Measurements from ENCODE around the gene CFAP210. TPM values are rescaled to one million over a fixed set of nuclear protein-coding genes. Genes with fewer than 3 reads are reported as not detected.

The CFAP210 gene
- polyA plus RNA-seq (2013, experiment 1 of 2), result 1.6 TPM
- polyA plus RNA-seq (2013, experiment 2 of 2), result 1.5 TPM

- Histone ChIP-seq H4K8ac (ENCODE audit: low read depth, low read length) (peak within 1 kb of the TSS; percentile 29), H3K9ac (ENCODE audit: low read length) (peak within 1 kb of the TSS; percentile 82), H4K5ac (ENCODE audit: low read length) (no peak within 1 kb of the TSS), H2BK15ac (replicated peaks; ENCODE audit: low read depth) (no peak within 1 kb of the TSS), H3K23ac (ENCODE audit: low read length) (no peak within 1 kb of the TSS), H2BK5ac (ENCODE audit: low read length) (no peak within 1 kb of the TSS), H2AK5ac (ENCODE audit: low read length) (no peak within 1 kb of the TSS), H3K79me2 (ENCODE audit: control insufficient read depth, insufficient read depth, low read length) (no peaks in the 10 kb centered on the region), H3K36me3 (ENCODE audit: control insufficient read depth, insufficient read depth, low read length) (peaks cover 2% of the 10 kb centered on the region), H3K4me2 (ENCODE audit: low read length) (peak within 1 kb of the TSS; percentile 99), H3K4ac (ENCODE audit: low read depth, low read length) (no peak within 1 kb of the TSS), H3K27ac (ENCODE audit: low read depth, low read length) (peak within 1 kb of the TSS; percentile 43), H3K4me1 (ENCODE audit: control insufficient read depth, low read depth, low read length) (no peaks in the 10 kb centered on the region), H3K27me3 (ENCODE audit: insufficient read depth, low read length, poor library complexity) (no peaks in the 10 kb centered on the region), H2BK120ac (ENCODE audit: low read depth, low read length) (no peak within 1 kb of the TSS), H3K79me1 (ENCODE audit: low read length) (no peaks in the 10 kb centered on the region), H3K18ac (ENCODE audit: low read length) (peak within 1 kb of the TSS; percentile 73), H3K56ac (ENCODE audit: low read length) (peak within 1 kb of the TSS; percentile 93), H3K4me3 (ENCODE audit: low read length) (peak within 1 kb of the TSS; percentile 81)
- WGBS (ENCODE audit: extremely low coverage, insufficient coverage, low lambda C conversion rate), result no CpG with 5 or more reads among the region's 63 CpGs
- DNase-seq, result peak; percentile 98
Observed at GRCh38 chr2:169694113-169694893, at the start of gene CFAP210, which contains the start of gene PHOSPHO2. CFAP210 (minus strand) TSS chr2:169694405; CDS start chr2:169694327, 78 bp downstream. PHOSPHO2 (plus strand) TSS chr2:169694469; CDS start chr2:169700972, 6,503 bp downstream.

- no peak overlapping the region for H2BK15ac ChIP-seq (replicated peaks; ENCODE audit: low read depth)
- H3K4me1 ChIP-seq (ENCODE audit: control insufficient read depth, low read depth, low read length), result no peaks in the 10 kb centered on the region
- no peak overlapping the region for H3K23ac ChIP-seq (ENCODE audit: low read length)
- no peak overlapping the region for H4K5ac ChIP-seq (ENCODE audit: low read length)
- no peak overlapping the region for H3K56ac ChIP-seq (ENCODE audit: low read length)
- H3K18ac ChIP-seq (ENCODE audit: low read length), result no peak overlapping the region
- H2BK5ac ChIP-seq (ENCODE audit: low read length), result no peak overlapping the region
- peaks cover 1% of the 10 kb centered on the region for H3K36me3 ChIP-seq (ENCODE audit: control insufficient read depth, insufficient read depth, low read length)
- H3K9ac ChIP-seq (ENCODE audit: low read length), result no peak overlapping the region
- WGBS (ENCODE audit: extremely low coverage, insufficient coverage, low lambda C conversion rate), result no CpG with 5 or more reads among the region's 4 CpGs
- no peaks in the 10 kb centered on the region for H3K79me2 ChIP-seq (ENCODE audit: control insufficient read depth, insufficient read depth, low read length)
- no peak overlapping the region for H4K8ac ChIP-seq (ENCODE audit: low read depth, low read length)
- no peak overlapping the region for H2AK5ac ChIP-seq (ENCODE audit: low read length)
- no peak overlapping the region for H3K4me2 ChIP-seq (ENCODE audit: low read length)
- H3K4me3 ChIP-seq (ENCODE audit: low read length), result no peak overlapping the region
- H3K4ac ChIP-seq (ENCODE audit: low read depth, low read length), result no peak overlapping the region
- H3K27me3 ChIP-seq (ENCODE audit: insufficient read depth, low read length, poor library complexity), result no peaks in the 10 kb centered on the region
- no peak for DNase-seq
- H3K27ac ChIP-seq (ENCODE audit: low read depth, low read length), result no peak overlapping the region
- peaks cover 1% of the 10 kb centered on the region for H3K79me1 ChIP-seq (ENCODE audit: low read length)
- no peak overlapping the region for H2BK120ac ChIP-seq (ENCODE audit: low read depth, low read length)
Observed at GRCh38 chr2:169743549-169743948, 49.3 kb upstream of the CFAP210 start.

- H4K8ac ChIP-seq (ENCODE audit: low read depth, low read length), result no peak overlapping the region
- no peak overlapping the region for H3K4ac ChIP-seq (ENCODE audit: low read depth, low read length)
- H2BK5ac ChIP-seq (ENCODE audit: low read length), result no peak overlapping the region
- H2AK5ac ChIP-seq (ENCODE audit: low read length), result no peak overlapping the region
- no peaks in the 10 kb centered on the region for H3K4me1 ChIP-seq (ENCODE audit: control insufficient read depth, low read depth, low read length)
- H3K4me2 ChIP-seq (ENCODE audit: low read length), result no peak overlapping the region
- no peak overlapping the region for H3K27ac ChIP-seq (ENCODE audit: low read depth, low read length)
- no peak overlapping the region for H2BK120ac ChIP-seq (ENCODE audit: low read depth, low read length)
- H3K56ac ChIP-seq (ENCODE audit: low read length), result no peak overlapping the region
- H2BK15ac ChIP-seq (replicated peaks; ENCODE audit: low read depth), result no peak overlapping the region
- H3K23ac ChIP-seq (ENCODE audit: low read length), result no peak overlapping the region
- no peak overlapping the region for H3K18ac ChIP-seq (ENCODE audit: low read length)
- no CpG with 5 or more reads among the region's 1 CpG for WGBS (ENCODE audit: extremely low coverage, insufficient coverage, low lambda C conversion rate)
- no peak for DNase-seq
- H3K79me2 ChIP-seq (ENCODE audit: control insufficient read depth, insufficient read depth, low read length), result peaks cover 12% of the 10 kb centered on the region
- H3K4me3 ChIP-seq (ENCODE audit: low read length), result no peak overlapping the region
- peaks cover 3% of the 10 kb centered on the region for H3K36me3 ChIP-seq (ENCODE audit: control insufficient read depth, insufficient read depth, low read length)
- no peaks in the 10 kb centered on the region for H3K27me3 ChIP-seq (ENCODE audit: insufficient read depth, low read length, poor library complexity)
- no peak overlapping the region for H3K9ac ChIP-seq (ENCODE audit: low read length)
- peaks cover 11% of the 10 kb centered on the region for H3K79me1 ChIP-seq (ENCODE audit: low read length)
- no peak overlapping the region for H4K5ac ChIP-seq (ENCODE audit: low read length)
Observed at GRCh38 chr2:169739351-169739750, 45.1 kb upstream of the CFAP210 start.

DNA sequence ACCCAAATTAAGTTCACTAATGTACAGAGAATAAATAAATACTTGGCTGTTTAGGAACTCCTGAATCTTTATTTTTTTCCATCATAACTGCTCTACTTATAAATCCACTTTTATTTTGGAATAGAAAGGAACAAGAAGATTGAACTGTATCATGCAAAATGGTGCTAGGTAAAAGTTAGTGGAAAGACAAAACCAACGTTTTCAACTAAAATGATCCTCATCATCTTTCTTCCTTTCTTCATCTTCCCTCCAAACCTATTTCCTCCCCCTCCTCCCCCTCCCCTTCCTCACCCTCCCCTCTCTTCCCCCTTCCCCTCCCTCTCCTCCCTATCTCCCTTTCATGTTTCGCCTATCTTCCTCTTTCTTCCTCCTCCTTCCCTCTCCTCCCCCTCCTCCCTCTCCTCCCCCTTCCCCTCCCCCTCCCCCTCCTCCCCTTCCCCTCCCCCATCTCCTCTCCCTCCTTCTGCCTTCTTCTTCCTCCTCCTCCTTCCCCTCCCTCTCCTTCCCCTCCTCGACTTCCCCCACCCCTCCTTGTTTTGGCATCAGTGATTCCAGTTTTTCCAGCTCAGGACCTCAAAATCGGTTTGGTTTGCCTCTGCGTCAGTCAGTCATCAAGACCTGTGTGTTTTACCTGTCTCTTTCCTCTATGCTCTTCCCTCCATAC, 44.5 kb upstream of the CFAP210 start:
- H3K56ac ChIP-seq (ENCODE audit: low read length), result no peak overlapping the region
- peaks cover 11% of the 10 kb centered on the region for H3K79me1 ChIP-seq (ENCODE audit: low read length)
- no peak for DNase-seq
- H3K23ac ChIP-seq (ENCODE audit: low read length), result no peak overlapping the region
- H3K9ac ChIP-seq (ENCODE audit: low read length), result no peak overlapping the region
- no peak overlapping the region for H3K18ac ChIP-seq (ENCODE audit: low read length)
- H4K8ac ChIP-seq (ENCODE audit: low read depth, low read length), result no peak overlapping the region
- no CpG with 5 or more reads among the region's 5 CpGs for WGBS (ENCODE audit: extremely low coverage, insufficient coverage, low lambda C conversion rate)
- H2BK120ac ChIP-seq (ENCODE audit: low read depth, low read length), result no peak overlapping the region
- no peaks in the 10 kb centered on the region for H3K4me1 ChIP-seq (ENCODE audit: control insufficient read depth, low read depth, low read length)
- H2BK5ac ChIP-seq (ENCODE audit: low read length), result no peak overlapping the region
- no peaks in the 10 kb centered on the region for H3K27me3 ChIP-seq (ENCODE audit: insufficient read depth, low read length, poor library complexity)
- H3K27ac ChIP-seq (ENCODE audit: low read depth, low read length), result no peak overlapping the region
- peaks cover 1% of the 10 kb centered on the region for H3K36me3 ChIP-seq (ENCODE audit: control insufficient read depth, insufficient read depth, low read length)
- H3K4me3 ChIP-seq (ENCODE audit: low read length), result no peak overlapping the region
- no peak overlapping the region for H2AK5ac ChIP-seq (ENCODE audit: low read length)
- no peak overlapping the region for H3K4me2 ChIP-seq (ENCODE audit: low read length)
- H3K79me2 ChIP-seq (ENCODE audit: control insufficient read depth, insufficient read depth, low read length), result peaks cover 12% of the 10 kb centered on the region
- no peak overlapping the region for H3K4ac ChIP-seq (ENCODE audit: low read depth, low read length)
- H2BK15ac ChIP-seq (replicated peaks; ENCODE audit: low read depth), result no peak overlapping the region
- H4K5ac ChIP-seq (ENCODE audit: low read length), result no peak overlapping the region

GRCh38 chr2:169736902-169737301, 42.7 kb upstream of the CFAP210 start:
- Histone ChIP-seq H3K9ac (ENCODE audit: low read length) (peak overlapping the region; percentile 21), H3K79me1 (ENCODE audit: low read length) (peaks cover 9% of the 10 kb centered on the region), H4K5ac (ENCODE audit: low read length) (no peak overlapping the region), H2AK5ac (ENCODE audit: low read length) (no peak overlapping the region), H3K4me1 (ENCODE audit: control insufficient read depth, low read depth, low read length) (no peaks in the 10 kb centered on the region), H3K27ac (ENCODE audit: low read depth, low read length) (no peak overlapping the region), H3K36me3 (ENCODE audit: control insufficient read depth, insufficient read depth, low read length) (peaks cover 1% of the 10 kb centered on the region), H2BK5ac (ENCODE audit: low read length) (no peak overlapping the region), H4K8ac (ENCODE audit: low read depth, low read length) (no peak overlapping the region), H3K27me3 (ENCODE audit: insufficient read depth, low read length, poor library complexity) (no peaks in the 10 kb centered on the region), H3K79me2 (ENCODE audit: control insufficient read depth, insufficient read depth, low read length) (peaks cover 12% of the 10 kb centered on the region), H3K23ac (ENCODE audit: low read length) (no peak overlapping the region), H2BK120ac (ENCODE audit: low read depth, low read length) (no peak overlapping the region), H3K4me3 (ENCODE audit: low read length) (no peak overlapping the region), H3K4me2 (ENCODE audit: low read length) (no peak overlapping the region), H2BK15ac (replicated peaks; ENCODE audit: low read depth) (no peak overlapping the region), H3K4ac (ENCODE audit: low read depth, low read length) (no peak overlapping the region), H3K18ac (ENCODE audit: low read length) (no peak overlapping the region), H3K56ac (ENCODE audit: low read length) (peak overlapping the region; percentile 6)
- no CpG with 5 or more reads among the region's 5 CpGs for WGBS (ENCODE audit: extremely low coverage, insufficient coverage, low lambda C conversion rate)
- no peak for DNase-seq

All from mesendoderm (in vitro differentiated cells).